Kidney glomerular epithelial cell (primary cell): ENCODE measurements around the gene RALGAPA1.
"Not testable (repeated sequence)": the region's sequence is repeated elsewhere in the genome, so short reads cannot be mapped to it uniquely, and the experiment has no call there.

Source experiments
- DNase-seq: peaks from one replicate; lab custom pipeline; 2025; lab: John Stamatoyannopoulos, UW

RALGAPA1 gene

GRCh38 chr14:35699791-35700444 lies 109.2 kb downstream of the RALGAPA1 start:
- no peak for DNase-seq

GRCh38 chr14:35696575-35696974 lies 112.5 kb downstream of the RALGAPA1 start:
- DNase-seq = no peak

DNA sequence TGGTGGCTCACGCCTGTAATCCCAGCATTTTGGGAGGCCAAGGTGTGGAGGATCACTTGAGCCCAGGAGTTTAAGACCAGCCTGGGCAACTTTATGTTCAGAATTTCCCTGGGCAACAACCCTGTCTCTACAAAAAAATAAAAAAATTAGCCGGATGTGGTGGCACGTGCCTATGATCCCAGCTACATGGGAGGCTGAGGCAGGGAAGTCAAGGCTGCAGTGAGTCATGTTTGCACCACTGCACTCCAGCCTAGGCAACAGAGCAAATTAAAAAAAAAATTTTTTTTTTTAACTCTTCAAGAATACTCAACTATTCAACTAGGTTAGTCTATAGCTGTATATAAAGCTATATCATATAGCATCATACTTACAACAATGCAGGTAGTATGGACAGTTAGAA lies 113.0 kb downstream of the RALGAPA1 start:
- DNase-seq = no peak

GRCh38 chr14:35695647-35696046 lies 113.4 kb downstream of the RALGAPA1 start:
- no peak for DNase-seq

DNA sequence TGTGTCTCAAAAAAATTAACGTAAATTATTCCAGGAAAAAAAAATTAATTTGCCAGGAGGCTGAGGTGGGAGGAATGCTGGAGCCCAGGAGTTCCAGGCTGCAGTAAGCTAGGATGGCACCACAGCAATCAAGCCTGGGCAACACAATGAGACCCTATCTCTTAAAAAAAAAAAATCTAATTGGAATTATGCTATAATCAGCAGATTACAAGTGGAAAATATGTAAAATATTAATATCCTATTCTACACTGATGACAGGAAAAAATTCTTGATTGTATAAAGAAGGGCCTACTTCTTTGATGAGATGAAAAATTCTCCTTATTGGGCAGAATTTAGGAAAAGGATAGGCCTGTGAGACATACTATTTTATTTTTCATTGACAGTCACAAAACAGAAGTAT lies 114.0 kb downstream of the RALGAPA1 start:
- DNase-seq = no peak

- DNase-seq = no peak
Measured at GRCh38 chr14:35689000-35689460, 120.1 kb downstream of the RALGAPA1 start.

- no peak for DNase-seq
Measured at GRCh38 chr14:35688126-35688826, 120.8 kb downstream of the RALGAPA1 start.

GRCh38 chr14:35687335-35687939 lies 121.7 kb downstream of the RALGAPA1 start:
- peak; percentile 18 for DNase-seq

DNA sequence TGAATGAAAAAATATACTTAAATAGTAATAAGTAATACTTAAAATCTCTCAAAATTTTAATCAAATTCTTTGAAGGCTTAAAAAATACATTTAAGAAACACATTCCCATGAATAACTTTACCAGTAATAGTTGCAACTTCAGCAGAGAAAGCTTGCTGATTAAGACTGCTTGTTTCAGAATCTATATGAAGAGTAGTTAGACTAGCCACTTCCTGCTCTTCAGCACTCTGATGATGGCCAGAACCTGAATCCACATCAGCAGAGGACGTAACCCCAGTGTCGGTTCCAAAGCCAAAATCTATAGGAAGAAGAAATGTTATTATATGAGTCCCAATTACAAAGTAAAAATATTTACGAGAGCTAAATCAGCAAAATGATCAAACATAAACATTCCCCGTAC lies 125.4 kb downstream of the RALGAPA1 start:
- DNase-seq = not testable (repeated sequence)

DNA sequence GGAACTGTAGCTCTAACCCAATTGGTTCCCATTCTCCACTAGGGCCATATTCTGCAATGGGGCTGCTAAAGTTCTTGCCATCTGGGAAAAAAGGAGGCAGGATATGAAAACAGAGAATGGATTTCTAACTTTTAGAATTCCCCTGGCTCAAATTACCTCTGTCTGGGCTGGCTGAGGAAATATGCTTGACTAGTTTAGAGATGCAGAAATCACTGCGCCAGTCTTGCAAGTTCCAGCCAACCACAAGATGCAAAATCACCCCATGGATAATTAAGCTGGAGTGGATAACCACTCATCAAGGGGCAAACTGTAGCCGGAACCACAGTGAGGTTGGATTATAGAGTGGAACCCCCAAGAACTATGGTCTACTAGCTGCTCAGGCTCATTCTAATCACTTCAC lies 126.3 kb downstream of the RALGAPA1 start:
- peak; percentile 41 for DNase-seq

DNA sequence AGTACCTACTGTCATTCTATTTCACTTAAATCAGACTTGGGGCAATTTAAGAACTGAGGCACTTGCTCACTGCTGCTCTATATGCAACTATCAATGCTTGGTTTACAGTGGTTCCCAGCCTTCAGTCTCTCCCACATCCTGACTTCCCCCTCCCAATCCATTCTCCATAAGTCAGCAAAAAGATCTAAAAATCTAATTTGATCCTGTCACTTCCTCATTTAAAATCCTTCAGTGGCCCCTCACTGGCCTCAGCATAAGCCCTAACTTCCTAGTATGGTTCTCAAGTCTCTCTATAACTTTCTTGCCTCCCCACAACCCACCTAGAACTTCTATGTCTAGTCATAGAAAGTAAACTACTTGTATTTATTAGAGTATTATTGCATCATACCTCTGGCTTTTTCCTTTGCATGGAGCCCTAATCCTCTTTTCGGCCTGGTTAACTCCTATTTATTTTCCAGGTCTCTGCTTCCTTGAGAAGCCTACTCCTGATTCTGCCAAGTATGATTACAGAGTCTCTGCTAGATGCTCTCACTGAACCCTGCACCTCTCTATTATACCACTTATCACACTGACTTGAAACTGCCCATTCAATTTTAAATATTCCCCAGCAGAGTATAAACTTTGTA lies 130.6 kb downstream of the RALGAPA1 start:
- no peak for DNase-seq

- peak; percentile 38 for DNase-seq
Measured at GRCh38 chr14:35669782-35670181, 139.3 kb downstream of the RALGAPA1 start.

DNA sequence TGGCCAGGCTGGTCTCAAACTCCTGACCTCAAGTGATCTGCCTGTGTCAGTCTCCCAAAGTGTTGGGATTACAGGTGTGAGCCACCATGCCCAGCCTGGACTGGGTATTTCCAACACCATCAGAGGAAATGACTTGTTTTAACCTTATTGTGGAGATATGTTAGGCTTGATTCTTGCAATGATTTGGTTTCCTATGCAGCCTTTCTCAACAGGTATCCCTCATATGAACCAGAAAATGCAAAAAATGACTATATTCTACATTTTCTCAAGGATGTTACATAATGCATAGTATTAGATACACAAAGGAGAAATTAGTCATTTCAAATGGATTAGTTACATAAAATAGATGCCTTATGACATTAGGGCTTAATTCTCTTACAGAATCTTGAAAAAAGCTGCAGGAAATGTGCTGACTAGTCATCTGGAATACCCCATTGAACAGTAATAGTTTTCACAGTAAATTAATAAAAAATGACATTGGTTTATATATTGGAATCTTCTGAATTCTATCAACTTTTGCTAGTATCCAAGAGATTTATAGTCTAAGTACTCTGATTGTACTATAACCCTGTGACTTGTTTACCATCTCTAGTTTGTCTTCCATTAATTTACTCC lies 142.6 kb downstream of the RALGAPA1 start:
- no peak for DNase-seq

- no peak for DNase-seq
Measured at GRCh38 chr14:35661875-35662274, 147.2 kb downstream of the RALGAPA1 start.

GRCh38 chr14:35653045-35653444 lies 156.1 kb downstream of the RALGAPA1 start:
- no peak for DNase-seq

DNA sequence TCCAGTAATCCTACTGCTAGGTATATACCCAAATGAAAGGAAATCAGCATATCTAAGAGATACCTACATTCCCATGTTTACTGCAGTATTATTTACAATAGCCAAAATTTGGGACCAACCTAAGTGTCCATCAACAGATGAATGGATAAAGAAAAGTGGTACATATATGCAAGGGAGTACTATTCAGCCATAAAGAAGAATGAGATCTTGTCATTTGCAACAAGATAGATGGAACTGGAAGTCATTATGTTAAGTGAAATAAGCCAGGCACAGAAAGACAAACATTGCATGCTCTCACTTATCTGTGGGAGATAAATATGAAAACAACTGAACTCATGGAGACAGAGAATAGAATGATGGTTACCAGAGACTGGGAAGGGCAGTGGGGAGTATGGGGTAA lies 165.6 kb downstream of the RALGAPA1 start:
- no peak for DNase-seq

DNA sequence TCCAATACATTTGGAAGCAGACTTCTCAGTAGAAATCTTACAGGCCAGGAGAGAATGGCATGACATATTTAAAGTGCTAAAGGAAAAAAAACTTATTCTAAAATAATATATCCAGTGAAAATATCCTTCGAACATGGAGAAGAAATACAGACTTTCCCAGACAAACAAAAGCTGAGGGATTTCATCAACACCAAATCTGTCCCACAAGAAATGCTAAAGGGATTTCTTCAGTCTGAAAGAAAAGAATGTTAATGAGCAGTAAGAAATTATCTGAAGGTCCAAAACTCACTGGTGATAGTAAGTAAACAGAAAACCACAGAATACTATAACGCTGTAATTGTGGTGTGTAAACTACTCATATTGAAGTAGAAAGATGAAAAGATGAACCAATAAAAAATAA lies 171.2 kb downstream of the RALGAPA1 start:
- DNase-seq = no peak

GRCh38 chr14:35637269-35637668 lies 171.8 kb downstream of the RALGAPA1 start:
- DNase-seq = no peak

DNA sequence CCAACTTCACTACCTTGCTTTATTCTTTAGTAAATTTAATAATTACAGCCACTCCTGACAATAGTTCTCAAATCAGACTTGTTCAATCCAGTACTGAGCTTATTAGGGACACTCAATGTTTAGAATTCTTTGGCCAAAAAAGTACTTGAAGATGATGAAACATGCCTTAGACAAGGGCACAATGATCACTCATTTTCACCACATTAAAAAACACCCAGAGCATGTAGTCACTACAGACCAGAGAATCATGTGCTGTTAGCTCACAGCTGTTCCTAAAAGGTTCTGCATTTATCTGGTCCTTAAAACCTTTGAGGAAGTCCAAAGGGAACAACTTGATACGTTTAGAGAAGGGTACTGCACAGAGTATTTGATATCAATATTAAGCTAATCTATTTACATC lies 176.4 kb downstream of the RALGAPA1 start:
- no peak for DNase-seq

- no peak for DNase-seq
Measured at GRCh38 chr14:35632271-35632670, 176.8 kb downstream of the RALGAPA1 start.

DNA sequence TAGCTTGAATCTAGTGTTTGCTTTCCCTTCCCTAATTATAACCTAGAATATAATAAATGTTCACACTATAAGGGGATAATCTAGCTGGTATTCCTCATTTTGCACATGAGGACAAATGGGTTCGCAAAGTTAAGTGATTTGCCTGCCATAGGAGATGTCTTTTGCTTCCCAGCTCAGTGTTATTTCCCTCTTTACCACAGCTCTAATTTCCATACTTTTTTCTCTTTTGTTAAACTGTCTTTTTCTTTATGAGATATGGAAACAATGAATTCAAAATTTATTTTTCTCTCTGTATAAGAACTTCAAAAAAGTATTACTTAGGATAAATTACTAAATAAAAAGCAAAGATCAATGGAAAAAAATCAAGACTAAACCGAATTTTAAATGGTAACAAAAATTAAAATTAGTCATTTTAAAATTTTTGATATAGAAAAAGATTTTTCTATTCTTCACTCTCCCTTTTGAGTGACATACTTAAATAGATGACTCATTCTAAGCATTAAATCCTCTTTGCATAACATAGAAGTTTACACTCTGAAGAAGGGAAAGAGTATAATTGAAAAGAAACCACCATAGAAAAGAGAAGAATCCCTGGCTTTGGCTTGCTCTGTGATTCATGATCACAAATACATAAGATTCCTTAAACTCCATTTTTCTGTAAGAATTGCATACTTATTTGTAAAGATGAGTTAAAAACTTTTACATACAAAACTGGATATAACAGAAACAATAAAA lies 177.9 kb downstream of the RALGAPA1 start:
- DNase-seq = no peak

DNA sequence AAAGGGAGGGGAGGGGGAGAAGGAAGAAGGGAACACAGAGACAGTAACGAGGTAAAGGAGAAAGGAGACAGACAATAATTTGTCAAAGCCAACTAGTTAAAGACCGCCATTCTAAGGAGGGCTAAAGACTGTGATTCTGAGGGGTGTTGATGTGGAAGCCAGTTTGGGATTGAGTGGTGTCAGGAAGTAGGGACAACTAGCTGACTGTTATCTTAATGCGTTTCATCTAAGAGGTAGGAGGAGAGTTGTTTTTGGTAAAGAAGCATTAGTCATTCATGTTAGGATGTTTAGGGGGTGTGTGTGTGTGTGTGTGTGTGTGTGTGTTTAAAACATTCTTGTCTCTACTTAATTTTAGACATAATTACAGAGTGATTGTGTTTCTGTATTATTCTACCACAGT lies 180.1 kb downstream of the RALGAPA1 start:
- no peak for DNase-seq
